Activated CD8-positive, alpha-beta memory T cell treated with anti-CD3 and anti-CD28 coated beads for 4 hours (primary cell): Measurements from ENCODE around the gene NAXE.
"Not testable (repeated sequence)": the region's sequence is repeated elsewhere in the genome, so short reads cannot be mapped to it uniquely, and the experiment has no call there.

Source experiments
- DNase-seq, 2 donors: peaks; one replicate each; pipeline ENCODE4 v3.0.0-alpha.2; 2020; ENCODE audit warnings: low read depth in 2 of 2

Gene NAXE

GRCh38 chr1:156622581-156623297 is 31.2 kb downstream of the NAXE start:
- DNase-seq: no peak

- no peak for DNase-seq
These were observed 32.6 kb downstream of the NAXE start for GRCh38 chr1:156623946-156624813.

GRCh38 chr1:156624814-156625435 is 33.3 kb downstream of the NAXE start:
- no peak for DNase-seq

DNA sequence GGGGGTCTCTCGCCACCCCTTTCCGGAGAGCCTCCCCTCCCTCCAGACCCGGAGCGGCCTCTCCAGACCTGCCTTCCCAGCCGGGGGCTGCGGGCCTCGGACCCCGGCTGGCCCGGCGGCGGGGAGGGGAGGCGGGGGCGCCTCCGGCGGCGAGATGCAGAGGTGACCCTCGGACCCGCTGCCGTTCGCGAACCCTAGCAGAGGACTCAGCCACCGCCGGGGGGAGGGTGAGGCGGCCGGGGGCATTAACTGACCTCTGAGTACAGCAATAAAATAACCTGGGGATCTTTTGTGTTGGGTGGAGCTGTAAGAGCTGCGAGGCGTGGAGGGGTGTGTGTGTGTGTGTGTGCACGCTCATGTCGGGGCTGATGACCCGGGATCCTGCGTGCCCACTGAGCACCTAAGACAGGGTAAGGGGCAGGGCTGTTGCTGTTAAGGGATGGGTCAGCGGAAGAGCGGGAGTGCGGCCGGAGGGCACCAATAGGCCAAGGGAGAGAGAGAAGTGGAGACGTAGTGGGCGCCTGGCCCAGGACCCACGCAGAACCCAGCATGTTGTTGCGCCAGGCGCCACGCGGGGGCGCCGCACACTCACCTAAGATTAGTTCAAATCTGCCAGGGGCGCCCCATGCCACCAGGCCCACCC is 34.0 kb downstream of the NAXE start:
- peak in 1 of 2 donors; percentile 34 for DNase-seq

- DNase-seq: no peak
These were observed 34.5 kb downstream of the NAXE start for GRCh38 chr1:156626079-156626438.

DNA sequence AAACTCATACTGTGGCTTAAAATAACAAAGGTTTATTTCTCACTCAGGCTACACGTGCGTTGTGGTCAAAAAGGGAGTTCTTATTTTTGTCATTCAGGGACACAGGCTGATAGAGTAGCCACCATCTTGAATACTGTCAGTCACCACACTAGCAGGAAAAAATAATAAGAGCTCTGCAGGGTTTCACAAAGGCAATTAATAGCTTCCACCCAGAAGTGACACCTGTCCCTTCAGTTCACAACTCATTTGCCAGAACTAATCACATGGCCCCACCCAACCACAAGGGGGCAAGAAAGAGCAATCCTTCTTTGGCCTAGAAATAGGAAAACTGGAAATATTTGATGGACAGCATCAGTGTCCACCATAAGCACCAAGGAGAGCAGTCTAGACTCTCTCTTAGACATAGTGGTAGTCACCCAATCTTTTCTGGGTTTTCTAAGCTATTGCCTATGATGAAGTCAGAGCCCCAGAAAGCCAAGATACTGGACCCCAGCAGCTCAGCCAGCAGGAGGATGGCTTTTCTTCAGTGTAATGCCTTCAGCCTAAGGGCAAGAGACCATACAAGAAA is 35.8 kb downstream of the NAXE start:
- no peak for DNase-seq

DNA sequence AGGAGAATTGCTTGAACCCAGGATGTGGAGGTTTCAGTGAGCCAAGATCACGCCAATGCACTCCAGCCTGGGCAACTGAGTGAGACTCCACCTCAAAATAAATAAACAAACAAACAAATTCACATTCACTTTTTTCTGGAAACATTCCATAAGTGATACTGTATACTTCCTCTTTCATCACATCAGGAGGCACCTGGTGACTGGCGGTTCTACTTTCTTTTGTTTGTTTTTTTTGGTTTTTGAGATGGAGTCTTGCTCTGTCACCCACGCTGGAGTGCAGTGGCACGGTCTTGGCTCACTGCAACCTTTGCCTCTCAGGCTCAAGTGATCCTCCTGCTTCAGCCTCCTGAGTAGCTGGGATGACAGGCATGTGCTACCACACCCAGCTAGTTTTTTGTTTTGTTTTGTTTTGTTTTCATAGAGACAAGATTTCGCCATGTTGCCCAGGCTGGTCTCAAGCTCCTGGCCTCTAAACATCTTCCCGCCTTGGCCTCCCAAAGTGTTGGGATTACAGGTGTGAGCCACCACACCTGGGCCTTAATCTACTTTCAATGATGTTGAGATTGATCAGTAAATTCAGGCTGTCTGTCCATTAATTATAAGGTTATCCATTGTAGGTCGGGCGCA is 38.4 kb downstream of the NAXE start:
- no peak for DNase-seq

DNA sequence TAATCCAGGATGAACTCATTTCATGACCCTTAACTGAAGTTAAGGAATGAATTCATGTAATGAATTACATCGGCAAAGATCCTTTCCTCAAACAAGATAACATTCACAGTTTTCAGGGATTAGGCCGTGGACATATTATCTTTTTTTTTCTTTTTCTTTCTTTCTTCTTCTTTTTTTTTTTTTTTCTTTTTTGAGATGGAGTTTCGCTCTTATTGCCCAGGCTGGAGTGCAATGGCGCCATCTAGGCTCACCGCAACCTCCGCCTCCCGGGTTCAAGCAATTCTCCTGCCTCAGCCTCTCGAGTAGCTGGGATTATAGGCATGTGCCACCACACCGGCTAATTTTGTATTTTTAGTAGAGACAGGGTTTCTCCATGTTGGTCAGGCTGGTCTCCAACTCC is 39.6 kb downstream of the NAXE start:
- DNase-seq: not testable (repeated sequence)

- DNase-seq: no peak
These were observed 40.8 kb downstream of the NAXE start for GRCh38 chr1:156632355-156632754.

DNA sequence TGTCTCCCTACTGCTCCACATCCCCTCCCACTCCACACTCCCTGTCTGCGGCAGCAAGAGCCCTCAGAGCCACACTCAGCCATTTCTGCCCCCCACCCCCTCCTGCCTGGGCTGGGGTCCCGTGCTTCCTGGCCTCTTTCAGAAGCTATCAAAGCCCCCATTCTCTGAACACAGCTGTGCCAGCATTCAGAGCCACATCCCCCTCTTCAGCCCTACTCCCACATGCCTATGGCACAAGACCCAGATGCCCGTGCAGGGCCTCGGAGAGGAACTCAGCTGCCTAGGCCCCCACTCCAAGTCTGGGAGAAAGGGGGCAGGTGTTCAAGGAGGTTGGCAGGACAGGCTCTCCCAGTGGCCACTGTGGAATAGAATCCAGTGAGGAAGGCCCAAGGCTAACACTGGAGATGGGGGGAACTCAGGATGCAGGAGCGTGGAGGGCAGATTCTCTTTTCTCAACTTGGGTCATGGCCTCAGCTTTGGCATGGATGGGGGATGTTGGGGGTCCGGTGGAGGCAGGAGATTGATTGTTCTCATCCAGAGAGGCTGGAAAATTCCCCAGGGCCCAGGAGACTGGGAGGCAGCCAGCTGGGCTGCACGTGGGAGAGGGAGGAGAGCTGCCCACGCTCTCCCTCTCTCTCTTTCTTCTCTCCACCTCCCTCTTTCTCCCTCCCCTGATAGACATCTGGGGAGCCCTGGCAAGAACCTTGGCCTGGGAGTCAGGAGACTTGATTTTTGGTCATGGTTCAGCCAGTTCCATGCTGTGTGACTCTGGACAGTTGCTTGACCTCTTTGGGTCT is 46.8 kb downstream of the NAXE start:
- DNase-seq: no peak

DNA sequence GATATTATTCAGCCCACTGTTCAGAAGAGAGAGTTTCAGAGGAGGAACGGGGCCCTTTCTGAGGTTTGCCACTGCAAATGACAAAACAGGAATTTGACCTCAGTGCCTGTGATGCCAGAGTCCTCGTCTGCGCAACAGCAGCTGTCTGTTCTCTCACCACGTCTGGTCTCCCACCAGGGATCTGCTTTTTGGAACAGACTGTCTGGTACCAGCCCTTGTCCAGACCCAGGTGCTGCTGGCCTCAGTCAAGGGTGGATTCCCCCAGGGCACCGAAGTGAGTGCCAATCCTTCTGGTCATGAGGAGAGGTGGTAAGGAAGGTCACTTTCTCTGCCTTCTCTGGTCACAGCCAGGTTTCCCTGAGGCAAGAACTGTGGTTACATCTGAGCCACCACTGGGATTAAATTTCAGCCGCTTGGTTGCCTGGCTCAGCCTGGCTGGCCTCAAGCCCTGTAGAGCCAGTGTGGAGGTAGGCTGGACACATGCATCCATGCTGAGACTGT is 48.1 kb downstream of the NAXE start:
- DNase-seq: no peak

GRCh38 chr1:156640842-156641706 is 49.5 kb downstream of the NAXE start:
- DNase-seq: no peak

DNA sequence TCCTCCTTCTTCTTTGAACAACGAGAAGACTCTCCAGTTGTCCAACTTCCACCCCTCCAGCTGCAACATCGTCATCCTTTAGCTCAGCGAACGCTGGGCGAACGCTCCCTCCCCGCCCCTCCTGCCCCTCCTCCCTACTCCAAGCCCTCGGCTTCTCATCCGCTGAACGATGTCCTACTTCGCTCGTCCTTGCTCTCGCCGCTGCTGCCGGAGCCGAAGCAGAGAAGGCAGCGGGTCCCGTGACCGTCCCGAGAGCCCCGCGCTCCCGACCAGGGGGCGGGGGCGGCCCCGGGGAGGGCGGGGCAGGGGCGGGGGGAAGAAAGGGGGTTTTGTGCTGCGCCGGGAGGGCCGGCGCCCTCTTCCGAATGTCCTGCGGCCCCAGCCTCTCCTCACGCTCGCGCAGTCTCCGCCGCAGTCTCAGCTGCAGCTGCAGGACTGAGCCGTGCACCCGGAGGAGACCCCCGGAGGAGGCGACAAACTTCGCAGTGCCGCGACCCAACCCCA is 50.2 kb downstream of the NAXE start, which contains the start of gene BCAN:
Gene BCAN (plus strand): TSS at position 357 of the 504 bp plus-strand sequence. CDS start 3,938 bp downstream, outside the sequence.
- DNase-seq: no peak

DNA sequence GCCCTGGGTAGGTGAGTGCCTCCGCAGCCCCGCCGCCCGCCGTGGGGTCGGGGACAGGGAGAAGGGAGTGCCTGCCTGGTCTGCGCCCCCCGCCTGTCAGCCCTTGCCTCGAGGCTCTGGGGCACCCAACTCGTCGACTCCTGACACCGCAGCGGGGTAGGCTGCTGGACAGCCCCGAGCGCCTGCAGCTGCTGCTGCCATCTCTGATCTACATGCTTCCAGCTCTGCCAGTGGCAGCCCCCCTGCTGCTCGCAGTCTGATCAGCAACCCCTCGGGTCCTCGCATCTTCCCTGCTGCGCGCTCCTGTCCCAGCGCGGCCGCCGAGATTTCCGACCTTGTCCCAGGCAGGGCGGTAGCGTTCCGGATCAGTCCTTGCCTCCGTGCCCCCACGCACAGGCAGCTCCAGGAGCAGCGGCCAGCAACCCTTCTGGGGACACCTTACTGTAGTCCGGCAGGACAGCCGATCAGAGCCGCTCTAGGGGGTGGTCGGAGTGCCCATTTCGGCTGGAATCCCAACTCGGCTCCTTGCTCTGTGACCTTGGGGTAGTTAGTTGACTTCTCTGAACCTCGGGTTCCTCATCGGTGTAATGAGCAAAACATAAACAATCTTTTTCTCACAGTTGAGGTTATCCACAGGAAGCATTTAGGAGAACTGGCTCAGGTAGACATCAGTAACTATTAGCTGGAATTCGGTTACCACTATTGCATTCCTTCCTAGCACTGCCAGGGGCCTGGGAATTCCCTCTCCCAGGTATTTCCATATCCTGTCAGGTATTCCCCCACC is 50.9 kb downstream of the NAXE start:
- no peak for DNase-seq

GRCh38 chr1:156643049-156643777 is 51.6 kb downstream of the NAXE start:
- DNase-seq: no peak

DNA sequence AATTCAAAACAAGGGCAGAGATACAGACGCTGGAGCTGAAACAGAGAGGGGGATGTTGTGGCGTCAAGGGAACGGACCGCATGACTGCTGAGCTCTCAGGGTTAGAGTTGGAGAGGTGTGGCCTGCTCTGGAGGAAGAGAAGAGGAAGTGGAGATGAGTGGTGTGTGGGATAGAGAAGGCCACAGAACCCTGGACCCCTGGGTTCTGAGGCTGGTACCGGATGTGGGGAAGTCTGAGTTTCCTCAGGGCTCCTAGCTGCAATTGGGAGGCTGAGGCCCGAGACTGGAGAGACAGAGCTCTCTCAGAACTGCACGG is 52.2 kb downstream of the NAXE start:
- DNase-seq: no peak
